GM18873 (cell line): ENCODE data around the gene PLXNA4.

Source experiments
- ATAC-seq: cut with Tn5 transposase; IDR thresholded peaks from one replicate; pipeline ENCODE4 v1.9.1; 2021; ENCODE audit warnings: mild to moderate bottlenecking, moderate library complexity, moderate number of reproducible peaks; ENCODE audit not compliant: unreplicated experiment, low FRiP score

PLXNA4 gene

DNA sequence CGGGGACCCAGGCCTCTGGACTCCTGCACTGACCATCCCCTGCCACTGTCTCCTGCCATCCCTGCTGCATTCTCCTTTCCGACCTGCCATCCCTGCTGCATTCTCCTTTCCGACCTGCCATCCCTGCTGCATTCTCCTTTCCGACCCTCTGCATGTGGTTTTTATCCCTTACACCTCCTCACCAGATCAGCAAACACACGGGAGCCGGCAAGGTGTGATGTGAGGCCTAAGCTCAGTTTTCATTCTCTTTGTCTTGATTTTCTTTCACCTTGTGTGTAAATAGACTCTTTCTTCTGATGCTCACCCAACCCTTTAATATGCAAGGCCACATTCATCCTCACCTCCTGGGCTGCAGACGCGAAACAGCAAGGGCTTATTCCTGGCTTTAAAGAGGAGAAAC, 11.4 kb downstream of the PLXNA4 start:
- ATAC-seq: no peak

DNA sequence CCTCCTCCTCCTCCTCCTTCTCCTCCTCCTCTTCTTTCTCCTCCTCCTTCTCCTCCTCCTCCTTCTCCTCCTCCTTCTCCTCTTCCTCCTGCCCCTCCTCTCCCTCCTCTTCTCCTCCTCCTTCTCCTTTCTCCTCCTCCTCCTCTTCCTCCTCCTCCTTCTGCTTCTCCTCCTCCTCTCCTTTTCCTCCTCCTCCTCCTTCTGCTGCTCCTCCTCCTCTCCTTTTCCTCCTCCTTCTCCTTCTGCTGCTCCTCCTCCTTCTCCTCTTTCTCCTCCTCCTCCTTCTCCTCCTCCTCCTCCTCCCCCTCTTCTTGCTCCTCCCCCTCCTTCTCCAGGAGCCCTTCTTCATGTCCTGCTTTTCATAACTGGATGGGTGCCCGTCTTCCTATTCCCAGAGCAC, 12.2 kb downstream of the PLXNA4 start:
- no peak for ATAC-seq

DNA sequence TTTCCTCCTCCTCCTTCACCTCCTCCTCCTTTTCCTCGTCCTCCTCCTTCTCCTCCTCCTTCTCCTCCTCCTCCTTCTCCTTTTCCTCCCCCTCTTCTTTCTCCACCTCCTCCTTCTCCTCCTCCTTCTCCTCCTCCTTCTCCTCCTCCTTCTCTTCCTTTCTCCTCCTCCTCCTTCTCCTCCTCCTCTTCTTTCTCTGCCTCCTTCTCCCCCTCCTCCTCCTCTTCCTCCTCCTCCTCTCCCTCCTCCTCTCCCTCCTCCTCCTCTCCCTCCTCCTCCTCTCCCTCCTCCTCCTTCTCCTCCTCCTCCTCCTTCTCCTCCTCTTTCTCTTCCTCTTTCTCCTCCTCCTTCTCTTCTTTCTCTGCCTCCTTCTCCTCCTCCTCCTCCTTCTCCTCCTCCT, 13.6 kb downstream of the PLXNA4 start:
- no peak for ATAC-seq

DNA sequence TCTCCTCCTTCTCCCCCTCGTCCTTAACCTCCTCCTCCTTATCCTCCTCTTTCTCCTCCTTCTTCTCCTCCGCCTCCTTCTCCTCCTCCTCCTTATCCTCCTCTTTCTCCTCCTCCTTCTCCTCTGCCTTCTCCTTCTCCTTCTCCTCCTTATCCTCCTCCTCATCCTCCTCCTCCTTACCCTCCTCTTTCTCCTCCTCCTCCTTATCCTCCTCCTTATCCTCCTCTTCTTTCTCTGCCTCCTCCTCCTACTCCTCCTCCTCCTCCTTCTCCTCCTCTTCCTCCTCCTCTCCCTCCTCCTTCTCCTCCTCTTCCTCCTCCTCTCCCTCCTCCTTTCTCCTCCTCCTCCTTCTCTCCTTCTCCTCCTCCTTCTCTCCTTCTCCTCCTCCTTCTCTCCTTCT, 14.5 kb downstream of the PLXNA4 start:
- ATAC-seq: no peak

DNA sequence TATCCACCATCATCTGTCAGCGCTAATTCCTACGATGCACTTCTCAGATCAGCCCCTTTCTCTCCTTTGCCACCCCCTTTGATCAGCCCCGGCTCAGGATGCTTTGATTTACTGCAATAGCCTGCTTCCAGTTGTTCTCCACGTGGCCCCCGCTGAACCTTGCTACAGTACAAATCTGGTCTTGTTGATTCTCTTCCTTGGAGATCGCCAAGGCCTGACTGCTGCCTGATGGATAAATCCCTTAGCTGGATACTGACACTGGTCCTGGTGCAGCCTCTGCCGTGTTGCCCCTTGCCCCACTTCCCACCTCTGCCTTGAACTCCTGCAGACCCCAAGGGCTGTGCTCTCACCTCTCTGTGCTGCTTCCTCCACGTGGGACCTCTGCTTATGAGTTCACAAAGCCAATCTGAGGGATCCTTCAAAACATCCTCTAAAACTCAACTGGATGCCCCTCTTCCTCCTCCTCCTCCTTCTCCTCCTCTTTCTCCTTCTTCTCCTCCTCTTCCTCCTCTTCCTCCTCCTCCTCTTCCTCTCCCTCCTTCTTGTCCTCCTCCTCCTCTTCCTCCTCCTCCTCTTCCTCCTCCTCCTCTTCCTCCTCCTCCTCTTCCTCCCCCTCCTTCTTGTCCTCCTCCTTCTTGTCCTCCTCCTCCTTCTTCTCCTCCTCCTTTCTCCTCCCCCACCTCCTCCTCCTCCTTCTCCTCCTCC, 15.3 kb downstream of the PLXNA4 start:
- no peak for ATAC-seq

DNA sequence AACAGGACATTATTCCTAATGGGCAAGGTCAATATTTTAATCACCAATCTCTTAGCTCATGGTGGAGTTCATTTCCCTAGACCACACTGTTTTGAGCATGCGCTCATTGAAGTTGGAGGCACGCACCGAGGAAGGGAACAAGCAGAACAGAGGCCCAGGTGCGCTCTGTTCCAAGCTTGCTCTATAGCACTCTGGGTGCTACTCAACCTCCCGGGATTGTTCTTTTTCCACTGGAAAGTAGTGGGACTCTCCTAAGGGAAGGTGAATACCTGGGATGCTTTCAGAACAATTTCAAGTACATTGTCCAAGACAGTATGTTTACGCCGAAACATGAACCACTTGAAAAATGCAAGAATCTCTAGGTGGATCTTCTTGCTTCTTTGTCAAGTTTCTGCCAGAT, 16.2 kb downstream of the PLXNA4 start:
- ATAC-seq: no peak

DNA sequence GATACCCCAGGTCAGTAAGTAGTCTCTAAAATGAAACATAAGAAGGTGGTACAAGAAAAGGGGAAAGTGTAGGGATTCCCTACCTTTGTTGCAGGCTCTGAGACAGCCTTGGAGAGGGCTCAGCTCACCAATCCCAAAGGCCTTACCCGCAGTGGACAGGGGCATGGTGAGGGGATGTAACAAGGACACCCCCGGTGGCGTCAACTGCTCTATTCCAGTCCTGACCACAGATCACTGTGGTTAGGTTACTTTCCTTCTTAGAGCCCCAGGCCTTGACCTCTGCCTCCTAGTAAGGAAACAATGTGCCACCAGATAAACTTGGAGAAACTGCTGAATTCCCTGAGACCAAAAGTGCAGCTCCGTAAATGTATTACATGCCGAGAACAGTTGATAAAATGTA, 17.5 kb downstream of the PLXNA4 start:
- ATAC-seq: no peak

DNA sequence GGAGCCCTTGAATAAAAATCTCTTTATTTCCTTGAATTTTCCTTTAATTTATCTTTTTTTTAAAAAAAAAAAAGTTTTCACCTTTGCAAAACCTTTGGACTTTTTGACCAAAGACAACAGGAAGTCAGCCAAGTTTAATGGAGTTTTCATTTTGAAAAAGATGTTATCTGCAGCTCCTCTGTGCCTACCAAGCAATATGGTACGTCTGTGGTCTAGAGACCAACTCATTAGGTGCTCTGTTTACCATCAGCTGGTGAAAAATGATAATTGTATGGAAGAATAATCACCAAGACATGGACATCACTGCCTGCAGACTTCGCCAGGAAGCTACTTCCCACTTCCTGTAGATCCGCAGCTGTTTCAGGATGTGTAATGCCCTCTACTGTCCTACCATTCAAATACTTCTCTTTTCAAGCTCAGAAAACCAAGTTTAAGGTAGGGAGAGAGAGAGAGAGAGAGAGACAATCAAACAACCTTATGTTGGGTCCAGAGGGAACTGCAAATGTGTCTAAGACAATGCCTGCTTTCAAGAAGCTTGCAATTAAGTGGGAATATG, 18.7 kb downstream of the PLXNA4 start:
- no peak for ATAC-seq

DNA sequence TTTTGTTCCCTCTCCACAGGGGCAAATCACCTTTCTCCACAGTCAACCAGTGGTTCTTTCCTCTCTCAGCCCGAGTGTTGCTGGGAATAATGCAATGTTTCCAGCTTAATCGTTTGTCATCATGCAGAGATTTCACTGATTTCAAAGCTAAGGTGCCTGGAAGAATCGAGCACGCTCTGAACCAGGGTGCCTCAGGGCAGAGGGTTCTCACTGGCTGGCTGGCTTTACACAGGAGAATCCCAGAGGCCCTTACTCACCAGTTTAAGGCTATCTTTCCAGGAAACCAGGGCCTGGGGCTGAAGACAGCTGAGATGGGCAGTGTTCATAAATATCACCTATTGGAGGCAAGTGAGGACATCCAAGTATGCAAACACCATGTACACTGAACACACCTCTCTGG, 21.8 kb downstream of the PLXNA4 start:
- no peak for ATAC-seq

DNA sequence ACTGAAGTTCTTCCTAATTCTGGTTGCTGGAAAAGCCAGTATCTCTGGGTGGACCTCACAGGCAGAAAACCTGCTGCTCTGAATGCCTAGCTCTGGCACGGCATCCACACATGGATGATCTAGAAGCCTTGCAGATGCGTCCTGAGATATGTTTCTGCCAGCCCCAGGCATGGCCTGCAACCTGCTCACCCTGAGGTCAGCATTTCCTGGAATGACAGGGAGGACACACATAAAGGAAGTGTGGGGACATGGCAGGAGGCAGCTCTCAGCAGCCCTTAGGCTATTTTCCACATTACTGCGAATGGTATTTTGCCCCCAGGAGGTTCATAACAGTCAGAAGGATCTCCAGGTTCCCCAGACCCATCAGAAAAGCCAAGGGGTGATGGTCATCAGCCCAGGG, 23.2 kb downstream of the PLXNA4 start:
- no peak for ATAC-seq

DNA sequence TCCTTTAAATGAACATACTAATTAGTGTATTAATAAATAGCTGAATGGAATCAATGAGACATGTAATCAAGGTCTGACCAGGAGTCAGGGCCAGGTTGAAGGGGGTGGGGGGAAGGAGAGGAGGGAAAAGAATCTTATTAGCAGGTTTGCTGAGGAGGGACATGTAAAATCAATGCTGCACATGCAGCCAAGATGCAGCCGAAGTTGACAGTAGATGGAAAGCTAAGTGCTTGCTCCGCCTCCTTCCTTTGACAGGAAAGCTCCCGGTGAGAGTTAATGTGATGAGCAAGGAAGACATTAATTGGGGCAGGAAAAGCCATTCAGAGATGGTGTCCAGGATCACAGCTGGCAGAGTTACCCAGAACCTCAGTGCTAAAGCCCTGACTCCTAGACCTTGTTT, 24.4 kb downstream of the PLXNA4 start:
- ATAC-seq: no peak

DNA sequence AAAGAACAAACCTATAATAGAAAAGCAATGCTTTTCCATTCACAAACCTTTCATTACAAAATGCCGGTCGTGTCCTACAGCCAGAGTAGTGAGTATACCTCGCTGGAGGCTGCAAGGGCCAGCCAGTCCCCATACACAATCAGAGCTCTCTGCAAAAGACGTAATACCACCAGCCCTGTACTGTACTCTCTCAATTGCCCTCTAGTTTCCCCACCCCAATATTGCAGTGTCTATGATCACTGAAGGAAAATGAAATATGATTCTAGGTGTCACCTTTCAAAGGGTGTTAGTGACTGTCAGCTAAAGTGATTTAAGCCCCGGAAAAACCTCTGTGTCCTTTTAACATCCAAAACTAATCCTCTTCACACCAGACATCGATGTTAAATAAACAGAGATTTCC, 24.8 kb downstream of the PLXNA4 start:
- no peak for ATAC-seq

DNA sequence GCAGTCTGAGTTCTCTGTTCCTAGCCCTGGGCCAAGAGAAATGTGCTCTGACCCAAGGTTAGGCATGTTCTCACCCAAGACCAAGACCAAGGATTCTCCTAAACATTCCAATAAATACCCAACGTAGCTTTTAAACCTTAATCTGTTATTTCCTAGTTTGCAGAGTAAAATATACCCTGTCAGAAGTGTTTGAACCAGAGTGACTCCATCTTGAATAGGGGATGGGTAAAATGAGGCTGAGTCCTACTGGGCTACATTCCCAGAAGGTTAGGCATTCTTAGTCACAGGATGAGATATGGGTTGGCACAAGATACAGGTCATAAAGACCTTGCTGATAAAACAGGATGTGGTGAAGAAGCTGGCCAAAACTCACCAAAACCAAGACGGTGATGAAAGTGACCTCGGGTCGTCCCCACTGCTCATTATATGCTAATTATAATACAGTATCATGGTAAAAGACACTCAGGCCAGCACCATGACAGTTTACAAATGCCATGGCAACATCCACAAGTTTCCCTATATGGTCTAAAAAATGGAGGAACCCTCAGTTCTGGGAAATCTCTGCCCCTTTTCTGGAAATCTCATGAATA, 27.7 kb downstream of the PLXNA4 start:
- ATAC-seq: no peak

DNA sequence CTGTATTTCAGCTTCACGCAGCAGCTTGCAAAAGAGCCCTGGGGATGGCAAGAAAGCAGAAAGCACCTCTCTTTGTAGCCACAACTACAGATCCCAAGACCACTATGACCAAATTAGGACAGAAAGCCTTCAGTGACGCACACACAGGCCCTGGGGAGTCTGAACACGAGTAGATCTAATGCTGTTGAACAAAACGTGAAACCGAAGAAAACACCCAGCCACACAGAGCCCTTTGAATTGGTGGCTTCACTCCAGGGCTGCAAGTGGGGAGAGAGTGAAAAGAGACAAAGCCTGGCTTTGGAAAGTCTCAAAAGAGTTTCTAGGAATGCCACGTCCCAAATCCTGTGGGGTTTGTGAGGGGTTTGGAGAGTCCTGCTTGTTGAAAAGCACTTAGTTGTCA, 28.4 kb downstream of the PLXNA4 start:
- no peak for ATAC-seq

DNA sequence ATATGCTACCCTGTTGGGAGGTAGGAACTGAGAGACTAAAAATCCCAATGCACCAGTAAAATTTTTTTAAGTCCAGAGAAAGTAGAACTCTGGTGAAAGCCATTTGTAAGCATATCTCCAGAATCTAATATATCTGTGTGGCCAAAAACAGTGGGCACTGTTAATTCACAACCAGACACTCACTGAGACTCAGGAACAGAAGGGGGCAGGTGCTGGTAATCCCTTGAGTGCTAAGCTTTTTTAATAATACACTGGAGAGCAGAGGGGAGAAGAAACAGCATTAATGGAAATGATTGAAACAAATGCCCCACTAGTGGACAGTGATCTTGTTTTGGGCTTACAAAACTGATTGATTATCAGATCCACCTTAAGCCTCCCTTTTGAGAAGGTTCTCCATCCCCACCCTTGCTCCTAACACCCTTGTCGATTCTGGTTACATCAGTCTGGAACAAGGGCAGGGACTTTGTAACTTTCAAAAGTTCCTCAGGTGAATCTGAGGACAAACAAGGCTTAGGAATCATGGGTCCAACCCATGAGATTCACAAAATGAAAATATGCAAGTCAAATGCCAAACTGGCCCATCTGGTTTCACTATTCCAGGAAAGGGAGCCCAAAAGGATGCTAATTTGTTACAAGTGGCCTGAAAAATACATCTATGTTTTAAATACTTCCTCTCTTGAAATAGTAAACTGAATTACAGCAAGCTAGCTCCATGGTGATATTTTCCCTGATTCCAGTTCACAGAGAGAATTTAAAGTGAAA, 29.7 kb downstream of the PLXNA4 start:
- ATAC-seq: no peak

DNA sequence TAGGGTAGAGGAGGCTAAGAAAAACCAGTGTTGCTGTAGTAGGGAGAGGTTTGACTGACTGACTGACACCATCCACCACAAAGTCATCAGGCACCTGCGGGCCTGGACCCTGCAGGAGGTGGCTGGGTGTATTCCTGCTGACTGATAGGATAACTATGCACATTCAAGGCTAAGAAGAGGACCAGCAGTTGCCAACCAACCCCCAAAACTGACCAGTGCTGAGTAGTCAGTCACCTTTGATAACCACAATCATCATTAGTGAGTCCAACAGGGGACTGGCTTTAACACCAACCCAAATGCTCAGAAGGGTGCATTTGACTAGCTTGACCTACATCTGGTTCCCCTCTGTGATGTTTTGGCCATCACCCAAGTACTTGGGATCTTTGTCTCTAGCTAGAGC, 30.5 kb downstream of the PLXNA4 start:
- no peak for ATAC-seq

DNA sequence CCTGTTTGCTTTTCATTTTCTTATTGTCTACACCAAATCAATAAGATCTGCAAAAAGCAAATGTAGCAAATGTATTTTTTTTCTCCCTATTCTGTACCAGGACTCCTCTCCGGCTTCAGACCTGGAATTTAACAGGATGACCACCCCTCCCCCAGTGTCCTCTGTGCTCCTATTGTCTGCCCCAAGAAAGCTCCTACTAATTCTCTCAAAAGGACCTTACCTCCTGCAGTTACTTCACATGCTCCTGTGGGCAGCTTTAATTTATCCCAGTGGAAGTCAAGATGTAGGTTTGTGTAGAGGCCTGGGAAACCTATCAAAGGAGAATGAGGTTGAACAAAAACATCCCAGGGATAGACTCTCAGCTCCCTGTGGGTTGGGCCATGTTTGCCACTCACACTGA, 31.3 kb downstream of the PLXNA4 start:
- ATAC-seq: no peak

DNA sequence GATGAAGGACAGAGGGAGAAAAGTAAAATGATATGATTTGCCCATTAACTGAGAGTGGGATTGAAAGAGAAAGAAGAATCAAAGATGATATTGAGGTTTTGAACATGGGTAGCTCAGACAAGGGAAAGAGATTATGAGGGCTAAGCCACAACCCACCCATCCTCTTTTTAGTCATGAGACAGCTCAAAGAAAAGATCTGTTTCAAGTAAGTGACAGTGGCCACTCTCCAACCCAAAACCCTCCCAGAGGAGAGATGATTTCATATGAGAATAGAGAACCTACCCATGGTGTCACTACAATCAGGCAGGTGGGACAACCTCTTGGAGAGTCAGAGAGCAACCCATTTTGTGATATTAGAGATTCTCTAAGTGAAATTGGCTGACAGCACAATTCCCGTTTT, 32.2 kb downstream of the PLXNA4 start:
- ATAC-seq: no peak

DNA sequence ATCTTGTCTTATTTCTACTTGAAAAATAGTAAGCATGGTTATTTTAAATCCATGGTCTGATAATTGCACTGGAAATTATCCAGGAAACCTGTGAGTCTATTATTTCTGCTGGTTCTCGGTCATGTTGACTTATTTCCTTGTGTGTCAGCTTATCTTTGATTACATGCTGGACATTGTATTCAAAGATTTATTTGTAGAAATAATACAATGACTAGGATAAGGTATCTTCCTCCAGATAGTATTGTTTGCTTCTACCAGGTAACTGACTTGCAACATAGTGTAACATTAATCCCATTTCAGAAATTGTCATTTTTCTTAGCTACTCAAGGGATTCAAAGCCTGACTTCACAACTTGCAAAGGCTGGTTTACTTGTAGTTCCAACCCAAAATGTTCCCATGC, 33.4 kb downstream of the PLXNA4 start:
- no peak for ATAC-seq

DNA sequence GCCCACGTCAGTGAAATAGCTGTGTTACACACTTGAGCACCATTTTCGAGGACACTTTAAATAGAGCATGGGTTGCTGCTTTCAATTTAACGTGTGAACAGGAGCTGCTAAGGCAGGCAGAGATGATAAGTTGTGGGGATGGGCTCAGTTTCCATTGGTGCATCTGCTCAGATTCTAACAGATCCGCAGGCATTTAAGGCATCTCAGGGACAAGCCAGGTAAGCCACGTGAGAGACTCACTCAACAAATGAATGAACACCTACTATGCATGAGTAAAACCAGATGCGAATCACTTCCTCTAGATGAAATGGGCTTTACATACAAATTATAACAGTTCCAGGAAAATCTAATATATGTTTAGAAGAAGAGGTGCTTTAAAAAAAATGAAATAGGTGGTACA, 34.6 kb downstream of the PLXNA4 start:
- no peak for ATAC-seq

DNA sequence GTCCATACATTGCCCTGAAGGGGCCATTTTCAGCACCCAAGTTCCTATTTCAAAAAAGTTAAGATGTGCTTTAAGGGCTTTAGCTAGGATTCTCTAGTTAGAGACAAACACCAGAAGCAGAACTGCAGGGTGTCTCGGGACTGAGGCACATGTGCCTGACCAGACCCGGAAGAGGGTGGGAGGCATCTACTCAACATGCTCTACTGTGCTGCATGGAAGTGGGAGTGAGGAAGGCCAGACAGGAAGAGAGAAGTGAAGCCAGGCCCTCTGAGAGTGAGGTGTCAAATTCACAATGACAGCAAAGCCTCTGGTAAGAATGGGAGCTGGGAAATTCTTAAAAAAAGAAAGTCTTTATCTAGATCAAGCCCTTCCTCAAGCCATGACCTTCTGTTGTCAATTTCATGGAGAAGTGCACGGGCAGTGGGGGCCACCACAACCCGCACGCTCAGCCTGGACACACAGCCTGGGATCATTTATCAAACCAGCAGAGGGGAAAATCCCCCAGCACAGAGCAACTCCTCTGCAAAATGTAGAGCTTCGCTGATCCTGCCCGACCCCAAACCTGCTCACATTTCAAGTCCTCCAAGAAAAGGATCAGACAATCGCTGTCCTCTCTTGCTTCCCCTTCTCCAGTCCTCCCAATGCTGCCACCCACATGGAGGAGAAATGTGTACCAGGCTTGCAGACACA, 38.7 kb downstream of the PLXNA4 start:
- ATAC-seq: no peak
